GM23338 (cell line): ENCODE results near the gene PLOD2. TPM values are rescaled to one million over a fixed set of nuclear protein-coding genes. Genes with fewer than 3 reads are reported as not detected.

ENCODE experiments used
- ATAC-seq: fragments of 200-7000 bp; cut with Tn5 transposase; 3 replicates; pipeline ENCODE4 v1.9.1; 2020
- DNase-seq: peaks from one replicate; pipeline ENCODE4 v3.0.0-alpha.2; 2015; ENCODE audit warnings: low spot score
- H2AFZ ChIP-seq: fragments of 200-600 bp; sonication (generic); 2 replicates; pipeline ENCODE4 v1.8.0; 2016; ENCODE audit warnings: antibody characterized with exemption, mild to moderate bottlenecking, moderate library complexity
- H3F3A ChIP-seq: fragments of 200-600 bp; sonication (generic); replicated peaks from 2 replicates; pipeline ENCODE4 v1.8.0; 2017; ENCODE audit warnings: antibody characterized with exemption, mixed run types, low read depth
- H3K27ac ChIP-seq: fragments of 200-600 bp; sonication (generic); 2 replicates; pipeline ENCODE4 v1.6.1; 2016; ENCODE audit warnings: low read depth
- H3K27me3 ChIP-seq: fragments of 200-600 bp; sonication (generic); 2 replicates; pipeline ENCODE4 v1.8.0; 2016; ENCODE audit warnings: mild to moderate bottlenecking, mixed run types, moderate library complexity; ENCODE audit not compliant: insufficient read depth
- H3K36me3 ChIP-seq: fragments of 200-600 bp; sonication (generic); 2 replicates; pipeline ENCODE4 v1.8.0; 2016; ENCODE audit warnings: mild to moderate bottlenecking; ENCODE audit not compliant: insufficient read depth
- H3K4me1 ChIP-seq: fragments of 200-600 bp; sonication (generic); 2 replicates; pipeline ENCODE4 v1.8.0; 2016; ENCODE audit warnings: mild to moderate bottlenecking, moderate library complexity; ENCODE audit not compliant: insufficient read depth
- H3K4me2 ChIP-seq: fragments of 200-600 bp; sonication (generic); 2 replicates; pipeline ENCODE4 v1.7.1; 2017; ENCODE audit warnings: mixed run types
- H3K4me3 ChIP-seq: fragments of 200-600 bp; sonication (generic); 2 replicates; pipeline ENCODE4 v1.6.1; 2016; ENCODE audit warnings: mixed run types
- H3K79me2 ChIP-seq: fragments of 200-600 bp; sonication (generic); replicated peaks from 2 replicates; pipeline ENCODE4 v1.8.0; 2017; ENCODE audit warnings: mild to moderate bottlenecking; ENCODE audit not compliant: insufficient read depth
- H3K9me2 ChIP-seq: fragments of 200-600 bp; sonication (generic); 2 replicates; pipeline ENCODE4 v1.8.0; 2017; ENCODE audit not compliant: insufficient read depth
- H4K20me1 ChIP-seq: fragments of 200-600 bp; sonication (generic); replicated peaks from 2 replicates; pipeline ENCODE4 v1.8.0; 2017; ENCODE audit warnings: mild to moderate bottlenecking; ENCODE audit not compliant: insufficient read depth
- H3K27ac Mint-ChIP-seq: 2 replicates; pipeline ENCODE4 v1.8.0; 2020; ENCODE audit warnings: inconsistent platforms, mild to moderate bottlenecking, moderate library complexity, mixed read lengths
- H3K27me3 Mint-ChIP-seq: 3 replicates; pipeline ENCODE4 v1.8.0; 2022; ENCODE audit warnings: low read depth, mild to moderate bottlenecking, moderate library complexity, mixed read lengths, inconsistent platforms; ENCODE audit not compliant: insufficient read depth, poor library complexity
- H3K36me3 Mint-ChIP-seq: 3 replicates; pipeline ENCODE4 v1.8.0; 2021; ENCODE audit warnings: low read depth, mild to moderate bottlenecking, inconsistent platforms, moderate library complexity, mixed read lengths
- H3K4me1 Mint-ChIP-seq: 3 replicates; pipeline ENCODE4 v1.8.0; 2020; ENCODE audit warnings: mild to moderate bottlenecking, inconsistent platforms, mixed read lengths
- H3K4me3 Mint-ChIP-seq: 3 replicates; pipeline ENCODE4 v1.8.0; 2021; ENCODE audit warnings: moderate library complexity, mild to moderate bottlenecking, inconsistent platforms, mixed read lengths
- H3K9me3 Mint-ChIP-seq: 3 replicates; pipeline ENCODE4 v1.8.0; 2020; ENCODE audit warnings: moderate library complexity, mild to moderate bottlenecking, inconsistent platforms, mixed read lengths
- CREB1 ChIP-seq: fragments of 250-450 bp; sonication (Bioruptor Pico); IDR thresholded peaks from 2 replicates; pipeline ENCODE4 v1.5.0; 2020; ENCODE audit warnings: low read depth, mild to moderate bottlenecking, moderate library complexity
- CTCF ChIP-seq, 2 experiments: fragments of 200-600 bp in 1 of 2; sonication (generic) in 1 of 2; conservative IDR thresholded peaks; 2 replicates each; pipeline versions ENCODE4 v1.5.1 to v1.6.1; 2016 to 2017; ENCODE audit warnings: antibody characterized with exemption in 2 of 2, low read depth in 2 of 2, mild to moderate bottlenecking in 2 of 2, moderate library complexity in 1 of 2
- EZH2 ChIP-seq: fragments of 200-600 bp; sonication (generic); IDR thresholded peaks from one replicate; pipeline ENCODE4 v1.8.0; 2017; ENCODE audit warnings: antibody characterized with exemption, mild to moderate bottlenecking, low read depth; ENCODE audit not compliant: unreplicated experiment
- EZH2phosphoT487 ChIP-seq: fragments of 200-600 bp; sonication (generic); IDR thresholded peaks from one replicate; pipeline ENCODE4 v1.8.1; 2018; ENCODE audit warnings: antibody characterized with exemption; ENCODE audit not compliant: unreplicated experiment
- JUNB ChIP-seq: IDR thresholded peaks from one replicate; pipeline ENCODE4 v1.6.1; 2016; ENCODE audit warnings: antibody characterized with exemption; ENCODE audit not compliant: unreplicated experiment
- POLR2AphosphoS5 ChIP-seq: IDR thresholded peaks from 2 replicates; pipeline ENCODE4 v1.6.1; 2016; ENCODE audit warnings: antibody characterized with exemption, low read depth
- REST ChIP-seq: IDR thresholded peaks from one replicate; pipeline ENCODE4 v1.6.1; 2018; ENCODE audit warnings: antibody characterized with exemption; ENCODE audit not compliant: unreplicated experiment
- STAT1 ChIP-seq: IDR thresholded peaks from one replicate; pipeline ENCODE4 v1.6.1; 2016; ENCODE audit warnings: antibody characterized with exemption; ENCODE audit not compliant: unreplicated experiment
- polyA plus RNA-seq: library from polyadenylated mRNA; unstranded; fragments of >200 nt; fragmentation: Nextera tagmentation; extraction: Ambion mirVana; gene quantifications from 2 replicates; pipeline ENCODE4 v1.2.1, GENCODE V29; 2016
- total RNA-seq: library from RNA; depleted of rRNA; stranded (reverse); fragments of >200 nt; shearing (Covaris generic); gene quantifications from 2 replicates; pipeline ENCODE4 v1.2.3, GENCODE V29; 2014

The PLOD2 gene
- total and polyA plus RNA-seq, 2 experiments from 2014 or later, result 26.7 to 30.5 TPM

GRCh38 chr3:146163584-146163983, 2.6 kb upstream of the PLOD2 start:
- no peak overlapping the region for H3K4me3 Mint-ChIP-seq
- DNase-seq, result no peak
- H3K4me1 Mint-ChIP-seq, result peaks cover 36% of the 10 kb centered on the region

GRCh38 chr3:146162561-146162960, 1.6 kb upstream of the PLOD2 start:
- 0 out of 2 replicates have a peak overlapping the region, but pooled peaks have one; percentile 79 for H3K4me2 ChIP-seq
- H3K27ac Mint-ChIP-seq, result no peak overlapping the region
- ATAC-seq, result no peak
- no peaks in the 10 kb centered on the region for H3K36me3 ChIP-seq
- peaks cover 36% of the 10 kb centered on the region for H3K4me1 Mint-ChIP-seq
- H3K36me3 Mint-ChIP-seq, result no peaks in the 10 kb centered on the region
- H3K9me2 ChIP-seq, result 0 out of 2 replicates have a peak, but pooled peaks cover 7% of the 10 kb centered on the region
- no peak overlapping the region for H3K27ac ChIP-seq
- peaks cover 8% of the 10 kb centered on the region for H3K27me3 Mint-ChIP-seq
- no peak for DNase-seq
- peak overlapping the region; percentile 84; the same call in 2 of the 3 replicates for H3K4me3 Mint-ChIP-seq
- H3K4me3 ChIP-seq, result no peak overlapping the region
- no peak overlapping the region for H2AFZ ChIP-seq
- peaks cover 22% of the 10 kb centered on the region for H3K79me2 ChIP-seq
- peaks cover 6% of the 10 kb centered on the region; the same call in 1 of the 2 replicates for H3F3A ChIP-seq
- no peaks in the 10 kb centered on the region for H3K9me3 Mint-ChIP-seq
- no peaks in the 10 kb centered on the region for H4K20me1 ChIP-seq
- peaks cover 16% of the 10 kb centered on the region for H3K27me3 ChIP-seq
- H3K4me1 ChIP-seq, result peaks cover 36% of the 10 kb centered on the region
- TF ChIP-seq EZH2phosphoT487, result no peak
- no peak for TF ChIP-seq STAT1
- no peak for TF ChIP-seq JUNB
- no peak for TF ChIP-seq POLR2AphosphoS5
- TF ChIP-seq REST, result no peak
- no peak for TF ChIP-seq CREB1 (CRISPR knock-in tag)
- TF ChIP-seq EZH2, result no peak

More at GRCh38 chr3:146163584-146163983, 2.6 kb upstream of the PLOD2 start:
- ATAC-seq, result no peak
- Histone ChIP-seq H4K20me1 (no peaks in the 10 kb centered on the region), H3K4me1 (peaks cover 36% of the 10 kb centered on the region), H3K4me2 (no peak overlapping the region), H3K9me2 (0 out of 2 replicates have a peak, but pooled peaks cover 7% of the 10 kb centered on the region), H2AFZ (no peak overlapping the region), H3K36me3 (no peaks in the 10 kb centered on the region), H3K27ac (no peak overlapping the region), H3K79me2 (peaks cover 12% of the 10 kb centered on the region), H3K27me3 (peaks cover 16% of the 10 kb centered on the region), H3F3A (peaks cover 6% of the 10 kb centered on the region; the same call in 1 of the 2 replicates), H3K4me3 (no peak overlapping the region)
- H3K36me3 Mint-ChIP-seq, result no peaks in the 10 kb centered on the region
- H3K27me3 Mint-ChIP-seq, result peaks cover 8% of the 10 kb centered on the region
- TF ChIP-seq POLR2AphosphoS5 (no peak), CTCF (conservative IDR thresholded peaks at IDR 0.05; ENCODE audit: low read depth in 2 of 2) (0 out of 4 replicates have a peak, but pooled peaks of 1 of the 2 experiments have one; percentile 7)
- no peaks in the 10 kb centered on the region for H3K9me3 Mint-ChIP-seq
- H3K27ac Mint-ChIP-seq, result no peak overlapping the region
